ENCODE data around the gene USP47.

Gene USP47

DNA sequence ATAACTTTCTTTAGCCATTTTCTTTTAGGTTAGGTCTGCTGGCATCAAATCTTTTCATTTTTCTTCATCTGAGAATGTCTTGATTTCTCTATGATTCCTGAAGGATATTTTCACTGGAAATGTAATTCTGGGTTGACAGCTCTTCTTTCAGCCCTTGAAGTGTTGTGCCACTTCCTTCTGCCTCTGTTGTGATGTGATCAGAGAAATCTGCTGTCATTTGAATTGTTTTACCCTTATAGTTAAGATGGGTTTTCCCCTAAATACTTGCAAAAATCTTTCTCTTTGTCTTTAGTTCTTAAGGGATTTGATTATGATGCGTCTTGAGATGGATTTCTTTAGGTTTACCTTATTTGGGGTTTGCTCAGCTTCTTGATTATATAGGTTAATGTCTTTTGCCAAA, 23.0 kb downstream of the USP47 start:
- no peak for DNase-seq (ENCODE audit: low read depth)

DNA sequence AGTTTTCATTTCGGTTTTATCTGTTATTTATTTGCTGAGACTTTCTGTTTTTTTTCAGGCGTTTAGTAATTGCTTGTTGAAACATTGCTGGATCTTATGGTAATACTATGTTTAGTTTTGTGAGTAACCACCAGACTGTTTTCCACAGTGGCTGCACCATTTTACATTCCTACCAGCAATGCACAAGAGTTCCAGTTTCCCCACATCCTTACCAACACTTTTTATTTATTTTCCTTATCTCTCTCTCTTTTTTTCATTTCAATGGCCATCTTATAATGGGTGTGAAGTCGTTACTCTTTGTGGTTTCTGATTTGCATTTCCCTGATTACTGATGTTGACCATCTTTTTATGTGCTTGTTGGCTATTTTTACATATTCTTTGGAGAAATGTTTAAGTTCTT, 23.7 kb downstream of the USP47 start:
- DNase-seq (ENCODE audit: low read depth) = no peak

DNA sequence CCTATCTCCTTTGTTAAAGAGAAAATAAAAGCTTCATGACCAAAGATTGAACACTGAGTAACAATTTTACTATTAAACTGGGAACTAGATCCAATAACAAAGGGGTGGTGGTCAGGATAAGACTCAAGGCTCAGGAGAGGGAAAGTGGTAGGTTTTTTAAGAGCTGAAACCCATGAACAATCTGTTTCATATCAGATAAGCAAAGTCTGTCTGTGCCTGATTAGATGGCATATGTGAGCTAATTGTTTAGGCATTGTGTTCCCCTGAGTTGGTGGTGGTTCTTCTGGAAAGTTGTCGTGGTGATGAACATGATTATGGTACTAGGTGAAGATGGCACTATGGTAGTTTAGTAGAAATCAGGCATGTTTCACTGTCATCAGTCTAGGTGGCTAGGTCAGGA, 24.4 kb downstream of the USP47 start:
- DNase-seq (ENCODE audit: low read depth) = no peak

DNA sequence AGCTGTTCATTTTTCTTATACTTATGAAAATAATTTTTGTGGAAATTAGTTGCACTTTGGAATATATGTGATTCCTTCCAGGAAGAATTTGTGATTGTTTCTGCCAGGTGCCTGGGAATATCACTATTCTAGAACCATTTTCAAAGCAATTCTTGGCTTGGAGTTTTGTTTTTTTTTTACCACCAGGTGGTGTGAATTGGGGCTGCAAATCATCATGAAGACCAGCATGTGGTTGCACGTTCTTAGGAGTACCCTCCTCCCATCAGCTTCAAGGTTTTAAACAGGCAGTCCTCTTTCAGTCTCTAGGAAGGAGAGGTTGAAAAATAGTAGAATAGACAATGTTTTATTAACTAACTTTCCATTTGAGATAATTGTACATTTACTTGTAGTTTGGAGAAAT, 25.9 kb downstream of the USP47 start:
- no peak for DNase-seq (ENCODE audit: low read depth)

DNA sequence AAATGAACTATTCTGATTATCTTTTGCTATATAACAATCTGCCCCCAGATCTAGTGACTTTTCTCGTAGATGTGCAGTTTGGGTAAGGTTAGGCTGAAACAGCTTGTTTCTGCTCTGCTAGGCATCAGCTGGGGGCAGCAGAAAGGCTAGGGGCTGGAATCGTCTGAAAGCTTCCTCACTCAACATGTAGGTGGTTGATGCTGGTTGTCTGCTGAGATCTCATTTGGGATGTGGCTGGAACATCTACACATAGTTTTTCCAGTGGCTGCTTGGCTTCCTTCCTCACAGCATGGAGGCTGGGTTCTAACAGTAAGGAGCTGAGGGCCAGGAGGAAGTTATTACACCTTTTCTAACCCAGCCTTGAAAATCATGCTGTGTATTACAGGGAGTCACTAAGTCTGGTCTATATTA, 30.2 kb downstream of the USP47 start:
- no peak for DNase-seq (ENCODE audit: low read depth)

DNA sequence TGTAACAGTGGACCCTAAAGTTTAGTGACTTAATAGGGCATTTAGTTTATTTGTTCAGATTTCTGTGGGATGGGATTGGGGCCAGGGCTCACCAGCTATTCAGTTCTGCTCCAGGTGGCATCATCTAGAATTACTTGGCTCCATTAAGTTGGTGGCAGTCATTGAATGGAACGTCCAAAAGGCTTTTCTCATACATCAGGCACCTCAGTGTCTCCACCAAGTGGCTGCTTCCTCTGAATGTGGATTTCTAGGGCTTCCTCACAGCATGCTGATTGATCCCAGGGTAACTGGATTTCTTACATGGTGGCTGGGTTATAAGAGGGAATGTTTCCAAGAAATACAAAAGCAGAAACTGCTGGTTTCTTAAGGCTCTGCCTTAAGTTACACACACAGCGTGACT, 34.7 kb downstream of the USP47 start:
- no peak for DNase-seq (ENCODE audit: low read depth)

DNA sequence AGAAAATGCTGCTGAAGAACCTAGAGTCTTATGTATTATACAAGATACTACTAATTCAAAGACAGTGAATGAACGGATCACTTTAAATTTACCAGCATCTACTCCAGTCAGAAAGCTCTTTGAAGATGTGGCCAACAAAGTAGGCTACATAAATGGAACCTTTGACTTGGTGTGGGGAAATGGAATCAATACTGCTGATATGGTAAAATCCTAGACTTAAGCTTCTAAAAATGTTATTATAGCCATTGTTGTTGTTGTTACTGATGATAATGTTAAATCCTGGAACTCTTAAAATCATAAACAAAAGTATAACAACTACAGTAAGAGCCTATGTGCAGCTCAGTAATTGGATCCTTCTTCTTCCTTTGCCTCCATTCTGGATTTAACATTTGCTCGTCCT, 38.4 kb downstream of the USP47 start:
- DNase-seq (ENCODE audit: low read depth) = no peak

DNA sequence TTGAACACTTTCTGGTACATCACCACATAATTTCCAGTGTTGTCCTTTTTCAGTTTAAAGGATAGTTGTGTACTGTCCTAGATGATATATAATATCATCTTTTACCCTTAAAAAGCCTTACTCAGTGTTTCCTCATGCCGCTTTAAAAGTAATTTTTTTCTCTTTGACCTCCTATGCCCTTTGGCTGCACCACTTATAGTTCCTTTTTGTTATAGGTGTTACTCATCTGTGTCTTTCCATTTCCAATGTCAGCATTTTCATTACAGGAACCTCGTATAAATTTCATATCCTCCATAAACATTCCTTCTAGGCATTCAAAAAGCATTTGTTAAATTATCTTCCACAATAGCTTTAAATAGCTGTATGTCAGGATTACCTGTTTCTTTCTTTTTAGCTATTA, 40.8 kb downstream of the USP47 start:
- DNase-seq (ENCODE audit: low read depth) = no peak

DNA sequence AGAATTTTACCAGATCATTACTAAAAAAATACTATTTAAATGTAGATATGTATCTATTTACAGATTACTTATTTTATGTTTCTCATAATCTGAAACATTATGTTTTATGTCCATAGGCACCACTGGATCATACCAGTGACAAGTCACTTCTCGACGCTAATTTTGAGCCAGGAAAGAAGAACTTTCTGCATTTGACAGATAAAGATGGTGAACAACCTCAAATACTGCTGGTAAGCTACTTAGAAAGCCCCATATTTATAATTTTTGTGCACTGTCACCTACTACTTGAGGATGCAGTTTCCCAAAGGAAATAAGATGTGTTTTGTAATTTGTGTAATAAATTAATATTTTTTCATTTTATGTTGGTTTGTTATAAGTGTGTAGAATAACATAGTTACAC, 42.6 kb downstream of the USP47 start:
- no peak for DNase-seq (ENCODE audit: low read depth)

DNA sequence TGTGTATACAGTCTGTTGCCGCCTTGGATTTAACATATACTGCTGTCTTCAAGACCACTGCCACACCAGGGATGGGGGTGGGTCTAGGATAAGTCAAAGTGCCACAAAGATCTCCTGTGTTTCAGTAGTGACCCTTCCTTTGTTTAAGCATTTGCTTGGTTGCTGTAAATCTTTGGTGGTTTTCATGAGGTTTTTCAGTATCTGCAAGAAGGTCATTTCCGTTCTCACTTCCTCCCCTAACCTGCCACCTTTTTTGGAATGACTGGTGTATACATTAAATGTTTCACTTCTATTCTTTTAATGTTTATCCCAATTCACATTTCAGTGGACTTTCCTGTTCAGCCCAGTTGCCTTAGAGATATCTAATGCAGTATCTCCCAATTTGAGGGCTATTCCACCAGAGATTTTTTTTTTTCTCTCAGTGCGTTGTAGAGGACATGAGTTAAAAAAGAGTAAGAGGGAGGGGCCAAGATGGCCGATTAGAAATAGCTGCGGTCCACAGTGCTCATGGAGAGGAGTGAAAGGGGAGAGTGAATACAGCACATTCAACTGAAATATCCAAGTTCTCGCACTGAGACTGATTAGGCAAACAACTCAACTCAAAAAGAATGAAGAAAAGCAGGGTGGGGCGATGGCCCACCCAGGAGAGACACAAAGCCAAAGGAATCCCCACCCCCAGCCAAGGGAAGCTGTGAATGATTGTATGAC, 43.2 kb downstream of the USP47 start:
- no peak for DNase-seq (ENCODE audit: low read depth)

DNA sequence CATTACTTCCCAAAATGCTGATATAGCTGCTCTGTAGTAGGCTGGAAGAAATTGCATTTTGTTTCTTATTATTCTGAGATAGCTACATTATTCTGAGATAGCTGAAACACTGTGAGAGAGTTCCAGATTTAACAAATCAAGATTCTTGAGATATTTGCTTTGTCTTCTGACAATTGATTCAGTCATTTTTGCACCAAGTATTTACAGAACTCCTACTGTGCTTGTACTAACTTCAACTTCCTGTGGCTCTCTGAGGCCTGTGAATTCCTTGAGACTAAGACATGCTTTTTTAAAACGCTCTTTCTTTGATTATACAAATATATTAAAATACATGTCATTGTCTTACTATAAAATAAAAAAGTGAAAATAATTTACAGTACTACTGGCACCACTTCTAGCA, 52.7 kb downstream of the USP47 start:
- DNase-seq (ENCODE audit: low read depth) = no peak

DNA sequence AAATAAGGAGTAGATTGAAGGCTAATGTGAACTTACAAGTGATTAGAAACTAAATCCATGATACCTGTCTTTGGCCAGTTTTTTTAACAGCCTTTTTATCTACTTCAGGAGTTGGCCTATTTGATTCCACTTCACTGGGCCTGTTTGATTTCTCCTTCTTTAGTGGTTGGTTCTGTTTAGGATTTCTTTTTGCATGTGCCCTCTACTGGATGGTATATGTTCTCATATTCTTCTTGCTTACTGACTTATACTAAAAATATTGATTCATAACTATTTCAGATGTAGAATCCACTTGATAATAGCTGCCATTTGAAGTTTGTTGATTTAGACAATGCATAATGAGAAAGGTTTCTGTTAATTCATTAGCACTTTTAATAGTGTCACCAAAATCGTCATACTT, 53.9 kb downstream of the USP47 start:
- no peak for DNase-seq (ENCODE audit: low read depth)

DNA sequence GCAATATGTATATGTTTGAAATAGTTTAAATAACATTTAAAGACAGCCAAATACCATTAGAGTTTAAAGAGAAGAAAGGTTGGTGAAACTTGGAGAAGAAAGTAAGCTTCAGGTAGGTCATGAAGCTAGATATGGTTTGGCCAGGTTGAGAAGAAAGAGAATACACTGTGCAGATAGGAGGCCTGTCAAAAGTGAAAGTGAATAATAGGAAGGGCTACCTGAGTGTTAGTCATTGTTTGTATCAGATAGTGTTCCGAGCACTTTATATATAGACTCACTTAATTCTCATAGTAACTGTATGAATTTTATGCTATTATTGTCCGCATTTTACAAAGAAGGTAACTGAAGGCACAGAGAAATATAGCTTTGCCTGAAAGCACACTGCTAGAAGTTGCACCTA, 56.9 kb downstream of the USP47 start:
- DNase-seq (ENCODE audit: low read depth) = no peak

DNA sequence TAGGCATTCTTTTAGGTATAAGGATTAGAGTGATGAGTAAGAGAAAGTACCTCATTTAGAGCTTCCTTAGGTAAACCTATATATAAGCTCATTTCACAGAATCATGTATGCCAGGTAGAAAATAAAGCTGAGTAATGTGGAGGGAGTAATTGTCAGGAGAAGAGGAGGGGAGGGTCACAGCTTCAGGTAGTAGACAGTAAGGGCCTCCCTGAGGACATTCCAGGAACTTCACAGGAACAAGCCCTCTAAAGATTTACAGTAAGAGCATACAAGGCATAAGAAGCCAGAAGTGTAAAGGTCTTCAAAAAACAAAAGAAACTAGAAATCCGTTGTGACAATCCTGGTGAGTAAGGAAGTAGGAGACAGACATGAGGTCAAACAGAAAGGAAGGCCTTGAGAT, 57.6 kb downstream of the USP47 start:
- DNase-seq (ENCODE audit: low read depth) = no peak

DNA sequence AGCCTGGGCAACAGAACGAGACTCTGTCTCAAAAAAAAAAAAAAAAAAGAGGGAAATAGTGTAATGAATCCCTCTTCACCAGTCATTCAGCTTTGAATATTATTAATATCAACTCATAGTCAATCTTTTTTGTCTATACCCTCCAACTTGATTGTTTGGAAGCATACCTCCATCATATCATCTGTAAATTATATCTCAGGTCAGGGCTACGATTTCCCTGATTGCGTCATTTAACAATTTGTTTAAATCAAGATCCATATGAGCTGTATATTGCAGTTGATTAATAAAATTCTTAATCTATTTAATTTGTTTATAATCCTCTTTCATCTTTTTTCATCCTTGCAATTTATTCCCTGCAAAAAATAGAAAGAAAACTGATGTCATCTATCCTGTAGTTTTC, 60.2 kb downstream of the USP47 start:
- no peak for DNase-seq (ENCODE audit: low read depth)

DNA sequence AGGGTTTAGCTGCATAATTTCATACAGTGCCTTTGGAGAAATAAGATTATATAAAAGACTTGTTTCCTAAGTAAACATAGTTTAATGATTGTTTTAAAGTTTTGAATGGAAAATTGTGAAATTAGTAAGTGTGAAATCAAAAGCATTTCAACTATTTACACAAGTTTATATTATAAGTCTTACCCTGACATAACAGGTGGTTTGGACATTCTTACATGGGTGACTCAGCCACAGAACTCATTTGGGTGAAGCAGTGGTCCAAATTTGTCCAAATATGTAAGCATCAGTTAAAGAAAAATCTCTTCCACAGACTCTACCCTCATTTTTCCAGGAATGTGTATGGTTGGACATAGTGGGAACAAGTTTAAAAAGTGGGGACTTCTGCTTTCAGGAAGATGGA, 68.0 kb downstream of the USP47 start:
- no peak for DNase-seq (ENCODE audit: low read depth)

DNA sequence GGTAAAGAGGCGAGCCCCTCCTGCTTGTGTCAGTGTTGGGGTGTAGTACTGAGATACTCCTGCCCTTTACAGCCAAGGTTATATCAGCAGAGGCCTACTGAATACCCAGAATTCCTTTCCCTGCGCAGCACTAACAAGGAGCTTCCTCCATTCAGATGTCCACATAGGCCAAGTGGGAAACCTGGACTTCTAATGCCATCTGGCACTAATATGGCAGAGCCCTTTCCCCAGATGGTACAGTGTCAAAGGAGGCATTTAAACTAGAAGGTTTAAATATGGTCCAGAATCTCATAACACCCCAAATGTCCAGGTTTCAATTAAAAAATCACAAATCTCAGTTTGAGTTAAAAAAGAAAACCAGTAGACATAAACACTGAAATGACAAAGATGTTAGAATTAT, 68.8 kb downstream of the USP47 start:
- no peak for DNase-seq (ENCODE audit: low read depth)

DNA sequence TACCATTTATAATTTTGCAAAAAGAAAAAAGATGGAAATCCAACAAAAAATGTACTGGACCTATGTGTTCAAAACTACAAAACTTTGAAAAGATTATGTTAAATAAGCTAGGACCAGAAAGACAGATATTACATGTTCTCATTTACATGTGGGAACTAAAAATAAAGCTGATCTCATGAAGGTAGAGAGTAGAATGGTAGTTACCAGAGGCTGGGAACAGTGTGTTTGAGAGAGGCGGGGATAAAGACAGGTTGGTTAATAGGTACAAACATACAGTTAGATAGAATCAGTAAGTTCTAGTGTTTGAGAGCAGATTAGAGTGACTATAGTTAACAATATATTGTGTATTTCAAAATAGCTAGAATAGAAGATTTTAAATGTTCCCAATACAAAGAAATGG, 71.6 kb downstream of the USP47 start:
- no peak for DNase-seq (ENCODE audit: low read depth)

DNA sequence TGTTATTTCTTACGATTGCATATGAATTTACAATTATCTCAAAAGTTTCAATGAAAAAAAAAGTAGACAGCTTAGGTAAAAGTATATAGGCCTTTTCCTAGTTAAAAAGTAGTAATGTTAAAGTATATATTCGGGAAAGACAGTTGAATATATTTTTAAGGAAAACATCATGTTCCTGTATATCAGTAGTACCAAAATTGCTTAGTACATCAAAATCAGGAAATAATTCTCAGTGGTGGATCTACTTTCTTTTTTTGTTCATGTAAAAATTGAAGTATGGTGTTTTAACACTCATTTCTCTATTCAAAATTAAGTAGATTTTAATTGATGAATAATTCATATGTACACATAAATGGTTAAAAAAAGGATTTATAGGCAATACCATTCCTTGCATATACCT, 73.9 kb downstream of the USP47 start:
- DNase-seq (ENCODE audit: low read depth) = no peak

DNA sequence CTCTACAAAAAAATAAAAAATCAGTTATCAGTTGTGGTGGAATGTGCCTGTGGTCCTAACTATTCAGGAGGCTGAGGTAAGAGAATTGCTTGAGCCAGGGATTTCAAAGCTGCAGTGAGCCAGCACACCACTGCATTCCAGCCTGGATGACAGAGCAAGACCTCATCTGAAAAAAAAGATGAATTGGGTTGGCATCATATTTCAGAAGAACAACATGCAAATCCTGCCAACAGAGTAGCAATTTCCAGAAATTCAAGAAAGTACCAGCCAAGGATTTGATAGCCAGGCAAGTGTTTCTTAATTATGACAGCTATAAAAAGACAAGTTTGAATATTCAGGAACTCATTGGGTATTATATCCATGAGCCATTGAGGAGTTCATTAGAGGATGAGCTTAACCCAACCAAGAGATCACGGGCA, 75.2 kb downstream of the USP47 start:
- no peak for DNase-seq (ENCODE audit: low read depth)

DNA sequence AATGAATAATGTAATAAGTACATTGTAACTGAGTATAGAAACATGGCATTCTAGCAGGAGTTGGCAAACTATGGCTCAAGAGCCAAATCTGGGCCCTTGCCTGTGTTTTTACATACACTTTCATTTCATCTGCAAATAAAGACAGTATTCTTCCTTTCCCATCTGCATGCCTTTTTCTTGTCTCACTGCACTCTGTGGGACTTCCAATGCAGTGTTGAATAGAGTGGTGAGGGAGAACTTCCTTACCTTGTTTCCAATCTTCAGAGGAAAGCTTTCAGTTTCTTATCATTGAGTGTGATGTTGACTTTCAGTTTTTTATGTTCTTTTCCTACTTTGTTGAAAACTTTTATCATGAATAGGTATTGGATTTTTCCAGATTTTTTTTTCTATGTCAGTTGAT, 82.1 kb downstream of the USP47 start:
- no peak for DNase-seq (ENCODE audit: low read depth)

DNA sequence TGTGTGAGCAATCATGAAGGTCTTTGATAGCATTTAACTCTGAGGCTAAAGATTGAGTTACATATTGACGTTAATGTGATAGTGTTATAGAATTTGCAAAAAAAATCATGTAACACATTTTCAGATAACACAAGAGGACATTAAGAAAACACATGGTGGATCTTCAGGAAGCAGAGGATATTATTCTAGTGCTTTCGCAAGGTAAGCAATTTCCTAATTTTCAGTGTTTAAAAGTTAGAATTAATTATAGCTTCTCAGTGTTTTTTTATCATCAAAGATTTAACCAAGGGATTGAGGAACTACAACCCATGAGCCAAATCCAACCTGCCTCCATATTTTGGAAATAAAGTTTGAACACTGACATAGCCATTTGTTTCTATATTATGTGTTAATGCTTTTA, 88.1 kb downstream of the USP47 start:
- no peak for DNase-seq (ENCODE audit: low read depth)

DNA sequence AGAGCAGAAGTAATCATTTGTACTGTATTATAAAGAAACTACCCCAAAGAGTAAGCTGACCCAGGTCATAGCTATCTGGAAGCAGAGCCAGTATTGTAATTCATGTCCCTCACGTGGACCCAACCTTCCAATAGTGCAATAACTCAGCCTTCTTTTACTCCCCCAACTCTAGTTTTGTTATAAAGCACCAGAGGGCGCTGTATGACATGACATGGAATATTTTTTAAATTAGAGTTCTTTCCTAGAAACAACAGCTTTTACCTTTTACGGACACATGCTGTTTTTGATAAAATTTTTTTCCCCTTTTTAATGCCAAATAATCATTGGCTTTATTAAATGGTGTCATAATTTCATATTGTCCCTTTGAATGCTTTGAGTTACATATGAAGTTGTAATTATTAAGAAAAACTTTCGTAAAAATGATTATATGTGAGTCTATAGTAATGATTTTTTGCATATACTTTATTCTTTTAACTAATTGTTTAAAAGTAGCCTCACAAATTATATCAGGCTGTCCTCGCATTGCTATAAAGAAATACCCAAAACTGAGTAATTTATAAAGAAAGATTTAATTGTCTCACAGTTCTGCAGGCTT, 89.8 kb downstream of the USP47 start:
- DNase-seq (ENCODE audit: low read depth) = no peak

DNA sequence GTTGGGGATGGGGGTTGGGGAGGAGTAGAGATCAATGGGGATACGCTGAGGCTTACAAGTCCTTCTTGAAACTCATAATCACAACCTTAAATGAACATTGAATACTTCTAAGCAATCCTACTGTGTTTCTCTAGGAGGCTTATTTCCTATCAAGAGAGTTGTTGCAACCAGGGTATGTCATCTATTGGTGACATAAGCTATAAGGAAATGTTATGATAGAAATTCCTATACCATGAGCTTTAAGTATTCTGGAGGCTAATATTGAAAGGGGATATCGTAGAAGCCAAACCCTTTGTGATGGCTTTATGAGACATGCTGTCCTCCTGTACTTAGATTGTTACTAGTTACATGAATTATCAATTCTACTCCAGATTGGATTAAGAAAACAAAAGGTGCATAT, 93.8 kb downstream of the USP47 start:
- no peak for DNase-seq (ENCODE audit: low read depth)

Data from activated T-helper 9 cell treated with anti-CD3 and anti-CD28 coated beads, Interleukin-2, amount 50 U/mL, for 16 hours (primary cell).